Measurements from ENCODE around the gene RNF186. TPM values are rescaled to one million over a fixed set of nuclear protein-coding genes. Genes with fewer than 3 reads are reported as not detected.
"Not testable (repeated sequence)": the region's sequence is repeated elsewhere in the genome, so short reads cannot be mapped to it uniquely, and the experiment has no call there.

Gene RNF186
- total RNA-seq, 1 experiment from 2014 or later: not detected

GRCh38 chr1:19794583-19794982 lies 20.5 kb downstream of the RNF186 start:
- DNase-seq (ENCODE audit: low read depth): no peak

- no peak for DNase-seq (ENCODE audit: low read depth)
Observed at GRCh38 chr1:19793360-19794046, 21.6 kb downstream of the RNF186 start.

GRCh38 chr1:19792237-19793002 lies 22.7 kb downstream of the RNF186 start:
- DNase-seq (ENCODE audit: low read depth): no peak

GRCh38 chr1:19790061-19790975 lies 24.8 kb downstream of the RNF186 start:
- DNase-seq (ENCODE audit: low read depth): not testable (repeated sequence)

GRCh38 chr1:19786988-19787423 lies 28.1 kb downstream of the RNF186 start:
- DNase-seq (ENCODE audit: low read depth): no peak

- DNase-seq (ENCODE audit: low read depth): no peak
Observed at GRCh38 chr1:19785660-19786059, 29.4 kb downstream of the RNF186 start.

- DNase-seq (ENCODE audit: low read depth): no peak
Observed at GRCh38 chr1:19780267-19780877, 34.7 kb downstream of the RNF186 start.

- no peak for DNase-seq (ENCODE audit: low read depth)
Observed at GRCh38 chr1:19776933-19777332, 38.1 kb downstream of the RNF186 start.

- no peak for DNase-seq (ENCODE audit: low read depth)
Observed at GRCh38 chr1:19776287-19776686, 38.8 kb downstream of the RNF186 start.

- DNase-seq (ENCODE audit: low read depth): no peak
Observed at GRCh38 chr1:19775831-19776230, 39.3 kb downstream of the RNF186 start.

- DNase-seq (ENCODE audit: low read depth): no peak
Observed at GRCh38 chr1:19775317-19775716, 39.8 kb downstream of the RNF186 start.

- DNase-seq (ENCODE audit: low read depth): no peak
Observed at GRCh38 chr1:19774180-19774785, 40.8 kb downstream of the RNF186 start.

- no peak for DNase-seq (ENCODE audit: low read depth)
Observed at GRCh38 chr1:19773485-19773884, 41.6 kb downstream of the RNF186 start.

GRCh38 chr1:19772053-19772452 lies 43.0 kb downstream of the RNF186 start:
- DNase-seq (ENCODE audit: low read depth): no peak

- DNase-seq (ENCODE audit: low read depth): peak; percentile 46
Observed at GRCh38 chr1:19771350-19771749, 43.7 kb downstream of the RNF186 start.

- DNase-seq (ENCODE audit: low read depth): no peak
Observed at GRCh38 chr1:19770436-19771190, 44.5 kb downstream of the RNF186 start.

GRCh38 chr1:19769211-19769932 lies 45.7 kb downstream of the RNF186 start:
- DNase-seq (ENCODE audit: low read depth): no peak

GRCh38 chr1:19768353-19769210 lies 46.5 kb downstream of the RNF186 start:
- DNase-seq (ENCODE audit: low read depth): no peak

GRCh38 chr1:19765623-19766022 lies 49.5 kb downstream of the RNF186 start:
- peak; percentile 95 for DNase-seq (ENCODE audit: low read depth)

Data from LHCN-M2 (cell line).